Natural killer cell (primary cell): ENCODE results near the gene THSD4. TPM values are rescaled to one million over a fixed set of nuclear protein-coding genes. Genes with fewer than 3 reads are reported as not detected.

Source experiments
- ATAC-seq, 3 donors: fragments of 150-1000 bp in 2 of 3; fragments of 200-7000 bp in 1 of 3; cut with Tn5 transposase; 1 replicate in 1 of 3; 2 replicates in 2 of 3; pipeline ENCODE4 v1.10.0; 2021; ENCODE audit warnings: mild to moderate bottlenecking in 2 of 3, moderate library complexity in 2 of 3
- DNase-seq, 2 donors: peaks; one replicate each; pipeline versions ENCODE4 v3.0.0 to v3.0.0-alpha.2; 2013 to 2021; ENCODE audit warnings: mixed read lengths in 1 of 2
- H3K27ac ChIP-seq: one replicate; pipeline ENCODE4 v1.5.1; 2013; ENCODE audit warnings: mild to moderate bottlenecking, low read length
- H3K27me3 ChIP-seq: one replicate; pipeline ENCODE4 v1.6.1; 2013; ENCODE audit warnings: low read length; ENCODE audit not compliant: control insufficient read depth, insufficient read depth
- H3K36me3 ChIP-seq: one replicate; pipeline ENCODE4 v1.6.1; 2013; ENCODE audit warnings: low read length; ENCODE audit not compliant: control insufficient read depth, insufficient read depth
- H3K4me1 ChIP-seq: one replicate; pipeline ENCODE4 v1.6.1; 2013; ENCODE audit warnings: low read length; ENCODE audit not compliant: control insufficient read depth, insufficient read depth
- H3K4me3 ChIP-seq: one replicate; pipeline ENCODE4 v1.5.1; 2013; ENCODE audit warnings: low read length
- H3K9me3 ChIP-seq: one replicate; pipeline ENCODE4 v1.6.1; 2013; ENCODE audit warnings: low read length; ENCODE audit not compliant: control insufficient read depth, insufficient read depth
- H3K27ac Mint-ChIP-seq, 2 donors: one replicate each; pipeline ENCODE4 v1.8.0; 2022; ENCODE audit warnings: mild to moderate bottlenecking in 2 of 2, mixed read lengths in 2 of 2, moderate library complexity in 1 of 2
- H3K27me3 Mint-ChIP-seq, 2 donors: one replicate each; pipeline ENCODE4 v1.8.0; 2022; ENCODE audit warnings: low read depth in 2 of 2, mixed read lengths in 2 of 2
- H3K36me3 Mint-ChIP-seq: one replicate; pipeline ENCODE4 v1.8.0; 2022; ENCODE audit warnings: mixed read lengths
- H3K4me1 Mint-ChIP-seq, 2 donors: one replicate each; pipeline ENCODE4 v1.8.0; 2022; ENCODE audit warnings: mixed read lengths in 2 of 2
- H3K4me3 Mint-ChIP-seq: one replicate; pipeline ENCODE4 v1.8.0; 2022; ENCODE audit warnings: mild to moderate bottlenecking, moderate library complexity, mixed read lengths
- H3K9me3 Mint-ChIP-seq, 2 donors: one replicate each; pipeline ENCODE4 v1.8.0; 2022; ENCODE audit warnings: mixed read lengths in 2 of 2
- CTCF ChIP-seq: fragments of 200-600 bp; IDR thresholded peaks from one replicate; pipeline ENCODE4 v1.8.0; 2022; ENCODE audit warnings: antibody characterized with exemption
- WGBS: methylation state at CpG from one replicate; pipeline ENCODE4 v1.1.7; 2013; ENCODE audit warnings: missing lambda C conversion rate; ENCODE audit not compliant: insufficient coverage; 5-methylcytosine and 5-hydroxymethylcytosine counted together
- intact Hi-C: fragments of 100-400 bp; cut with micrococcal nuclease; formaldehyde crosslinking; loops from one replicate; pipeline ENCODE4 v1.14.2; 2022
- total RNA-seq, 4 donors: library from RNA; stranded (reverse); fragments of 120-200 nt in 1 of 4; gene quantifications; one replicate each; pipeline versions ENCODE4 v1.2.3 to v1.2.4, GENCODE V29; 2013 to 2022

THSD4 gene
- total RNA-seq, 3 donors from 2014 or later (not counting 1 experiment from before 2014, with no cell fraction given): not detected

- Histone ChIP-seq H3K9me3 (no peaks in the 10 kb centered on the region), H3K4me1 (no peaks in the 10 kb centered on the region), H3K27me3 (no peaks in the 10 kb centered on the region), H3K4me3 (no peak overlapping the region), H3K36me3 (no peaks in the 10 kb centered on the region), H3K27ac (no peak overlapping the region)
- no peak overlapping the region for H3K27ac Mint-ChIP-seq
- H3K27me3 Mint-ChIP-seq: peaks cover 0 to 2% of the 10 kb centered on the region in 2 donors
- ATAC-seq (no peak), DNase-seq (no peak)
- 92% methylated on average over 27 of the region's 27 CpGs for WGBS
- H3K36me3 Mint-ChIP-seq: no peaks in the 10 kb centered on the region
- intact Hi-C loops: no loop called here
- TF ChIP-seq CTCF: no peak
- H3K4me3 Mint-ChIP-seq: no peak overlapping the region
- H3K4me1 Mint-ChIP-seq: no peaks in the 10 kb centered on the region
- no peaks in the 10 kb centered on the region for H3K9me3 Mint-ChIP-seq
Measured at GRCh38 chr15:71811036-71811736, 695.9 kb downstream of the THSD4 start.

GRCh38 chr15:71811752-71812735 is 696.8 kb downstream of the THSD4 start:
- Mint-ChIP-seq H3K4me3 (no peak overlapping the region), H3K36me3 (no peaks in the 10 kb centered on the region), H3K27ac (no peak overlapping the region), H3K9me3 (no peaks in the 10 kb centered on the region), H3K27me3 (peaks cover 0 to 2% of the 10 kb centered on the region in 2 donors), H3K4me1 (no peaks in the 10 kb centered on the region)
- intact Hi-C loops: no loop called here
- Histone ChIP-seq H3K27me3 (no peaks in the 10 kb centered on the region), H3K4me1 (no peaks in the 10 kb centered on the region), H3K9me3 (no peaks in the 10 kb centered on the region), H3K4me3 (no peak overlapping the region), H3K36me3 (no peaks in the 10 kb centered on the region), H3K27ac (no peak overlapping the region)
- ATAC-seq (no peak), DNase-seq (no peak)
- WGBS: 93% methylated on average over 38 of the region's 38 CpGs
- TF ChIP-seq CTCF: no peak

- Histone ChIP-seq H3K27me3 (no peaks in the 10 kb centered on the region), H3K27ac (no peak overlapping the region), H3K4me3 (no peak overlapping the region), H3K4me1 (no peaks in the 10 kb centered on the region), H3K9me3 (no peaks in the 10 kb centered on the region), H3K36me3 (no peaks in the 10 kb centered on the region)
- no peak overlapping the region for H3K27ac Mint-ChIP-seq
- H3K9me3 Mint-ChIP-seq: no peaks in the 10 kb centered on the region
- DNase-seq (no peak), ATAC-seq (no peak)
- H3K4me1 Mint-ChIP-seq: no peaks in the 10 kb centered on the region
- H3K4me3 Mint-ChIP-seq: no peak overlapping the region
- TF ChIP-seq CTCF: no peak
- intact Hi-C loops: no loop called here
- WGBS: 94% methylated on average over 16 of the region's 16 CpGs
- peaks cover 0 to 2% of the 10 kb centered on the region in 2 donors for H3K27me3 Mint-ChIP-seq
- no peaks in the 10 kb centered on the region for H3K36me3 Mint-ChIP-seq
Measured at GRCh38 chr15:71812966-71813722, 697.9 kb downstream of the THSD4 start.
